ENCODE results near the gene CCDC106. TPM values are rescaled to one million over a fixed set of nuclear protein-coding genes. Genes with fewer than 3 reads are reported as not detected.

Gene CCDC106
- polyA plus RNA-seq, 1 donor, result 19.3 TPM

GRCh38 chr19:55613396-55613795, 34.6 kb upstream of the CCDC106 start:
- DNase-seq, result no peak

- no peak for DNase-seq
These were observed 33.9 kb upstream of the CCDC106 start for GRCh38 chr19:55613930-55614710.

GRCh38 chr19:55614711-55615542, 33.1 kb upstream of the CCDC106 start:
- no peak for DNase-seq

- no peak for DNase-seq
These were observed 32.2 kb upstream of the CCDC106 start for GRCh38 chr19:55615543-55616394.

- DNase-seq, result no peak
These were observed 31.6 kb upstream of the CCDC106 start for GRCh38 chr19:55616395-55616875.

- no peak for DNase-seq
These were observed 30.6 kb upstream of the CCDC106 start for GRCh38 chr19:55617426-55617825.

- DNase-seq, result no peak
These were observed 29.6 kb upstream of the CCDC106 start for GRCh38 chr19:55618426-55618825.

GRCh38 chr19:55619286-55619685, 28.7 kb upstream of the CCDC106 start:
- DNase-seq, result no peak

- DNase-seq, result no peak
These were observed 27.4 kb upstream of the CCDC106 start for GRCh38 chr19:55620410-55621204.

GRCh38 chr19:55621205-55621672, 26.8 kb upstream of the CCDC106 start:
- no peak for DNase-seq

GRCh38 chr19:55621673-55622231, 26.3 kb upstream of the CCDC106 start:
- DNase-seq, result no peak

GRCh38 chr19:55622242-55622969, 25.6 kb upstream of the CCDC106 start:
- no peak for DNase-seq

GRCh38 chr19:55623130-55623529, 24.9 kb upstream of the CCDC106 start:
- DNase-seq, result no peak

- DNase-seq, result no peak
These were observed 24.5 kb upstream of the CCDC106 start for GRCh38 chr19:55623561-55623960.

GRCh38 chr19:55624109-55625003, 23.7 kb upstream of the CCDC106 start, which contains the start of gene ZNF784:
Gene ZNF784 (minus strand): TSS chr19:55624566. CDS start chr19:55624561, 5 bp downstream.
- DNase-seq, result peak; percentile 93

- no peak for DNase-seq
These were observed 23.0 kb upstream of the CCDC106 start for GRCh38 chr19:55625004-55625326.

- DNase-seq, result no peak
These were observed 21.7 kb upstream of the CCDC106 start for GRCh38 chr19:55626350-55626749.

GRCh38 chr19:55632463-55632834, 15.6 kb upstream of the CCDC106 start:
- DNase-seq, result peak; percentile 93

GRCh38 chr19:55633861-55634260, 14.2 kb upstream of the CCDC106 start:
- DNase-seq, result no peak

All from left kidney (tissue), 2 donors.